ENCODE results near the gene ACSM3. TPM values are rescaled to one million over a fixed set of nuclear protein-coding genes. Genes with fewer than 3 reads are reported as not detected.

ACSM3 gene
- total and polyA plus RNA-seq, 7 donors, result 0.13 to 6.5 (median 0.56) TPM

DNA sequence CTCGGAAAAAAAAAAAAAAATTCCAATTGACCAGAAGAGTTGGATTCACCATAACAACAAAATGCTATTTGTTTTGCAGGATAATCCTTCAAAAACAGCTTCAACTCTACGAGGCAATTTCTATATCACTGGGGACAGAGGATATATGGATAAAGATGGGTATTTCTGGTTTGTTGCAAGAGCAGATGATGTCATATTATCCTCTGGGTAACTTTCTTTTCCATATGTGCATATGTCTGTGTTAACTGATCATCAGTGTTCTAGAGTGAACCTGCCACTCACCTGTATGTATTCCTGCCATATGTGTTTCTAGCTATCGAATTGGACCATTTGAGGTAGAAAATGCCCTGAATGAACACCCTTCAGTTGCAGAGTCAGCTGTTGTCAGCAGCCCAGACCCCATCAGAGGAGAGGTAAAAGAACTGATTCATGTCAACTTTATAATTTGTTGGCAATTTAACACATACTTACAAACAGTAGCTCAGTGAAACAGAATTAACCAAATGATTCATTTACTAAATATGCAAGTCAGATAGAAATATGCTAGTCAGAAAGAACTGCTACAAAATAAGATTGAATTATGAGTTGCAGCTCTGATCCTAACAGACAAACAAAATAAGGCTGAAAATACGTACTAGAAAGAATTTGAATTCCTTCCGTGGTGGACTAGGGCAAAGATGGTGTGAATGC lies 28.3 kb downstream of the ACSM3 start:
- no peak overlapping the region for H3K4me3 ChIP-seq
- no peaks in the 10 kb centered on the region for H3K27me3 ChIP-seq (ENCODE audit: insufficient read depth in 3 of 3, low read length in 2 of 3)
- H3K27ac ChIP-seq, result no peak overlapping the region
- intact Hi-C loops (cut with DNase I), result no loop called here
- 76 to 83% (median 80%) methylated on average over 5 of the region's 5 CpGs for WGBS, 3 donors
- H3K36me3 ChIP-seq (ENCODE audit: insufficient read depth in 1 of 2, low read depth in 1 of 2), result peaks cover 0 to 21% of the 10 kb centered on the region in 2 donors
- H3K4me1 ChIP-seq, result no peaks in the 10 kb centered on the region
- DNase-seq, result no peak
- ATAC-seq, result no peak
- no peaks in the 10 kb centered on the region for H3K9me3 ChIP-seq
- TF ChIP-seq, protein P1, sequence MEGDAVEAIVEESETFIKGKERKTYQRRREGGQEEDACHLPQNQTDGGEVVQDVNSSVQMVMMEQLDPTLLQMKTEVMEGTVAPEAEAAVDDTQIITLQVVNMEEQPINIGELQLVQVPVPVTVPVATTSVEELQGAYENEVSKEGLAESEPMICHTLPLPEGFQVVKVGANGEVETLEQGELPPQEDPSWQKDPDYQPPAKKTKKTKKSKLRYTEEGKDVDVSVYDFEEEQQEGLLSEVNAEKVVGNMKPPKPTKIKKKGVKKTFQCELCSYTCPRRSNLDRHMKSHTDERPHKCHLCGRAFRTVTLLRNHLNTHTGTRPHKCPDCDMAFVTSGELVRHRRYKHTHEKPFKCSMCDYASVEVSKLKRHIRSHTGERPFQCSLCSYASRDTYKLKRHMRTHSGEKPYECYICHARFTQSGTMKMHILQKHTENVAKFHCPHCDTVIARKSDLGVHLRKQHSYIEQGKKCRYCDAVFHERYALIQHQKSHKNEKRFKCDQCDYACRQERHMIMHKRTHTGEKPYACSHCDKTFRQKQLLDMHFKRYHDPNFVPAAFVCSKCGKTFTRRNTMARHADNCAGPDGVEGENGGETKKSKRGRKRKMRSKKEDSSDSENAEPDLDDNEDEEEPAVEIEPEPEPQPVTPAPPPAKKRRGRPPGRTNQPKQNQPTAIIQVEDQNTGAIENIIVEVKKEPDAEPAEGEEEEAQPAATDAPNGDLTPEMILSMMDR (IDR thresholded peaks at IDR 0.05), result no peak

DNA sequence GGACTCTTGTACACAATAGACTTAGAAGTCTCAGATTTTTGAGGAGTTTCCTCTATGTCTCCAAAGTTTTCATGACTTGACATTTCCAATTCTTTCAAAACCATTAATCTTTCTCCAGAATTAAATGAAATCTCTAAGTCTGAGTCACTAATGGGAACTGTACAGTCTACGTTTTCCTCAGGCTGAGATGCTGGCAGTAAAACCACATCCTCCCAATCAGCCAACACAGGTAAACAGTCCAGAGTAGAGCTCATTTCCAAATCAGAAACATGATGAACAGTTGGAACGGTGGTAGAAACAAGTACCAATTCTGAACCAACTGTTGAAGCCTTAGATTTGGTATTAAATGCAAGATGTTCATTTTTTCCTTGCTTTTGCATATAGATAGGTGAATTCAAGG lies 34.5 kb downstream of the ACSM3 start:
- intact Hi-C loops (cut with DNase I), result no loop called here
- TF ChIP-seq, protein P1 (IDR thresholded peaks at IDR 0.05), result no peak
- DNase-seq, result no peak
- H3K9me3 ChIP-seq, result no peaks in the 10 kb centered on the region
- no peaks in the 10 kb centered on the region for H3K27me3 ChIP-seq (ENCODE audit: insufficient read depth in 3 of 3, low read length in 2 of 3)
- 77 to 93% (median 81%) methylated on average over 2 of the region's 2 CpGs for WGBS, 3 donors
- H3K4me3 ChIP-seq, result no peak overlapping the region
- H3K4me1 ChIP-seq, result no peaks in the 10 kb centered on the region
- ATAC-seq, result no peak
- no peak overlapping the region for H3K27ac ChIP-seq
- H3K36me3 ChIP-seq (ENCODE audit: insufficient read depth in 1 of 2, low read depth in 1 of 2), result peaks cover 6 to 82% of the 10 kb centered on the region in 2 donors

DNA sequence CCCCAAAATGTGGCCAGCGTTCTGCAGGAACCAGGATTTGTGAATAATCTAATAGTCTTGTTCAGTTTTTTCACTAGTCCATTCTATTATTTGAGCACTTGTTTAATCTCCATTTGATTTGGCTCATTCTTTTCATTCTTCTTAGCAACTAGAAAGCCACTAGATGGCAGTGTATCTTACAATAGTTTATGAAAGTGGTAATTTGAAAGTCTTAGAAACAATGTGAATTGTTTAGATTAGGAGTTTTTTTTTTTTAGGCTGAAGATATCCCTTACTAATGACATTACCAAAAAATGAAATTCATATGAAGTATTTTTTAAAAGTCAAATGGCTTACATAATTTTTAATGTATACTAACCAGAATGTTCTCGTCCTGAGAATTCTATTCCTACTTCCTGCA lies 35.8 kb downstream of the ACSM3 start:
- TF ChIP-seq, protein P1 (IDR thresholded peaks at IDR 0.05), result peak; percentile 52
- ATAC-seq (no peak), DNase-seq (no peak)
- Histone ChIP-seq H3K4me1 (peaks cover 2% of the 10 kb centered on the region), H3K9me3 (no peaks in the 10 kb centered on the region), H3K36me3 (ENCODE audit: insufficient read depth in 1 of 2, low read depth in 1 of 2) (peaks cover 6 to 85% of the 10 kb centered on the region in 2 donors), H3K27ac (no peak overlapping the region), H3K4me3 (no peak overlapping the region), H3K27me3 (ENCODE audit: insufficient read depth in 3 of 3, low read length in 2 of 3) (no peaks in the 10 kb centered on the region)
- intact Hi-C loops (cut with DNase I), result no loop called here
- 57 to 78% (median 67%) methylated on average over 2 of the region's 2 CpGs for WGBS, 3 donors

DNA sequence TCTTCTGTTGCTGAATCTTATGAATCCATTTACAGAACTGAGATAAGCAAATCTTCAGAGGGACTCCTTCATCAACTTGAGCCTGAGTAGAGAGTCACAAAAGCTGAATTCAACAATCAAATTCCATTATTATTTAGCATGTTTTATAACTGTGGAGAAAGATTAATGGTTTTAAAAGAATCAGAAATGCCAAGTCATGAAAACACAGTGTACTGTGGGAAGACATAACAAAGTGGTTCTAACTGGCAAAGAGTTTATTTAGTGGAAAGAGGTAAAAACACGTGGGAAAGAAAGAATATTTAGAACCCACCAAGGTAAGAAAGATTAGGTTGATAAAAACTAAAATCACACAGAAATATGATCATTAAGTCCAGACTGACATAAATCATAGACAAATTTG lies 37.5 kb downstream of the ACSM3 start:
- Histone ChIP-seq H3K9me3 (no peaks in the 10 kb centered on the region), H3K27ac (no peak overlapping the region), H3K27me3 (ENCODE audit: insufficient read depth in 3 of 3, low read length in 2 of 3) (no peaks in the 10 kb centered on the region), H3K36me3 (ENCODE audit: insufficient read depth in 1 of 2, low read depth in 1 of 2) (peaks cover 6 to 71% of the 10 kb centered on the region in 2 donors), H3K4me3 (no peak overlapping the region), H3K4me1 (peaks cover 11% of the 10 kb centered on the region)
- intact Hi-C loops (cut with DNase I), result loop anchor here in 1 of 2 donors (5.0 kb wide), 1 partner anchor 281 kb away; no protein-coding TSS in a partner anchor
- TF ChIP-seq, protein P1 (IDR thresholded peaks at IDR 0.05), result no peak
- ATAC-seq (no peak), DNase-seq (no peak)
- 67 to 85% (median 69%) methylated on average over 1 of the region's 1 CpG for WGBS, 3 donors

DNA sequence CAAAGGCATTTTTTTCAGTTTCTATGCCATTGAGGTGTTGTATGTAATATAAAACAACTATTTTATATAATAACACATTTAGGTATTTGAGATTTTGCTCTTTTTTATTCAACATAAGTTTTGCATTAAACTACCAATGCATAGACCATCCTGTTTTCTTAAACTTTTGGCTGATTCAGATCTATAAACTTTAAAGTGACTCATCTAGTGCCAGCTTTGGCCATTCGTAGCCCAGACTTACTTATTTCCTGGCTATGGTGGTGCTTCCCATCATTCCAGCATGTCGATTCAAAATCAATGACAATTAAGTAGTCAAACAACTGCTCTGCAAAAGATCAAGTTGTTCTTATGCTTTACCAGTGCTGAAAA lies 39.4 kb downstream of the ACSM3 start:
- peaks cover 17% of the 10 kb centered on the region for H3K4me1 ChIP-seq
- no peaks in the 10 kb centered on the region for H3K27me3 ChIP-seq (ENCODE audit: insufficient read depth in 3 of 3, low read length in 2 of 3)
- no peaks in the 10 kb centered on the region for H3K9me3 ChIP-seq
- H3K27ac ChIP-seq, result no peak overlapping the region
- peaks cover 0 to 52% of the 10 kb centered on the region in 2 donors for H3K36me3 ChIP-seq (ENCODE audit: insufficient read depth in 1 of 2, low read depth in 1 of 2)
- intact Hi-C loops (cut with DNase I), result loop anchor here in 1 of 2 donors (5.0 kb wide), 1 partner anchor 279 kb away; no protein-coding TSS in a partner anchor
- no peak overlapping the region for H3K4me3 ChIP-seq
- no peak for ATAC-seq
- DNase-seq, result no peak
- TF ChIP-seq, protein P1 (IDR thresholded peaks at IDR 0.05), result no peak
- 84 to 99% (median 98%) methylated on average over 2 of the region's 2 CpGs for WGBS, 3 donors
